ENCODE measurements around the gene TSHR.

DNA sequence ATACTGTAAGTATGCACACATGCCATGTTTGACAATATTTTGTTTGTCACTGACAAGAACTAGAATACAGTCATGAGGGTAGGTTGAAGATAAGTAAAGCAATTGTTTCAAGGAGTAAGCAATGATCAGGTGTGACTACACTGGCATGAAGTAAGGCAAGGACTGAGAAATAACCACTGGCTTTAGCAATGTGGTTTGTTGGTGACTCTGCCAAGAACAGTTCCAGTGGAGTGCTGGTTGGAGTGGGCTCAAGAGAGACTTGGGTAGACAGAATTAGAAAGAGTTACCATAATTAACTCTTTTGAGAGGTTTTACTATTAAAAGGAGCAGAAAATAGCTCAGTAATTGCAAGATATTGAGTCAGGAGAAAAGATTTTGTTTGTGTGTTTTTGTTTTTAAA, 135.7 kb downstream of the TSHR start:
- TF ChIP-seq CTCF (IDR thresholded peaks at IDR 0.05), result no peak
- TF ChIP-seq MAX (CRISPR knock-in tag; IDR thresholded peaks at IDR 0.05), result no peak
- no peak for TF ChIP-seq JUN (CRISPR knock-in tag; IDR thresholded peaks at IDR 0.05)
